GM12801 (cell line): Measurements from ENCODE around the gene TEX13A.

ENCODE experiments used
- TF ChIP-seq, protein P1 (sequence below): IDR thresholded peaks from one replicate; pipeline ENCODE4 v1.5.1; 2011; ENCODE audit warnings: control low read depth; ENCODE audit not compliant: insufficient read length; ENCODE audit errors: extremely low read depth

Gene TEX13A

DNA sequence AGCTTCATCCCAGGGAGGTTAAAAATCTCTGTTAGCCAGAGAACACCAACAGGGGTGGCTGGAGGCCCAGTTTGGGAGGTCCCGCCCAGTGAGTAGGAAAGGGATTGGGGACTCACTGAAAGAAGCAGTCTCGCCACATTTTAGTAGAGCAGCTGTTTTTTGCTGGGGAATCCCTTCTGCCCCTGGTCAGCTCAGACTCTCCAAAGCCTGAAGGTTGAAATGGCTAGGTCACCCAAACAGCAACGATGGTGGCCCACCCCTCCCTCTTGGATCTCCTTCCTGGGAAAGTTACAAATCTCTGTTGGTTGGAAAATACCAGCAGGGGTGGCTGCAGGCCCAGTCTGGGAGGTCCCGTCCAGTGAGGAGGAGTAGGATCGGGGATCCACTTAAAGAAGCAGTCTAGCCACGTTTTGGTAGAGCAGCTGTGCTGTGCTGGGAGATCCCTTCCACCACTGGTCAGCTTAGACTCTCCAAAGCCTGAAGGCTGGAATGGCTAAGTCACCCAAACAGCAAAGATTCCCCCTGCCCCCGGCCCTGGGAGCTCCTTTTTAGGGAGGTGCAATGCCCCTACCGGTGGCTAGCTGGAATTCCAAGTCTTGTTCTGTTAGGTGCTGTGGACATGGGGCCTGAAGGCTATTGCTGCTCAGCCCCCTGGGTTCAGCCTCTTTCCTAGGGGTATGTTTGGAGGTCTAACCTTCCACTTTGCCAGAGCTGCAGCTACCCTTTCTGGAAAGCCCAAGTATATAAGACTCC lies 40.0 kb upstream of the TEX13A start:
- TF ChIP-seq, protein P1, sequence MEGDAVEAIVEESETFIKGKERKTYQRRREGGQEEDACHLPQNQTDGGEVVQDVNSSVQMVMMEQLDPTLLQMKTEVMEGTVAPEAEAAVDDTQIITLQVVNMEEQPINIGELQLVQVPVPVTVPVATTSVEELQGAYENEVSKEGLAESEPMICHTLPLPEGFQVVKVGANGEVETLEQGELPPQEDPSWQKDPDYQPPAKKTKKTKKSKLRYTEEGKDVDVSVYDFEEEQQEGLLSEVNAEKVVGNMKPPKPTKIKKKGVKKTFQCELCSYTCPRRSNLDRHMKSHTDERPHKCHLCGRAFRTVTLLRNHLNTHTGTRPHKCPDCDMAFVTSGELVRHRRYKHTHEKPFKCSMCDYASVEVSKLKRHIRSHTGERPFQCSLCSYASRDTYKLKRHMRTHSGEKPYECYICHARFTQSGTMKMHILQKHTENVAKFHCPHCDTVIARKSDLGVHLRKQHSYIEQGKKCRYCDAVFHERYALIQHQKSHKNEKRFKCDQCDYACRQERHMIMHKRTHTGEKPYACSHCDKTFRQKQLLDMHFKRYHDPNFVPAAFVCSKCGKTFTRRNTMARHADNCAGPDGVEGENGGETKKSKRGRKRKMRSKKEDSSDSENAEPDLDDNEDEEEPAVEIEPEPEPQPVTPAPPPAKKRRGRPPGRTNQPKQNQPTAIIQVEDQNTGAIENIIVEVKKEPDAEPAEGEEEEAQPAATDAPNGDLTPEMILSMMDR, result no peak

DNA sequence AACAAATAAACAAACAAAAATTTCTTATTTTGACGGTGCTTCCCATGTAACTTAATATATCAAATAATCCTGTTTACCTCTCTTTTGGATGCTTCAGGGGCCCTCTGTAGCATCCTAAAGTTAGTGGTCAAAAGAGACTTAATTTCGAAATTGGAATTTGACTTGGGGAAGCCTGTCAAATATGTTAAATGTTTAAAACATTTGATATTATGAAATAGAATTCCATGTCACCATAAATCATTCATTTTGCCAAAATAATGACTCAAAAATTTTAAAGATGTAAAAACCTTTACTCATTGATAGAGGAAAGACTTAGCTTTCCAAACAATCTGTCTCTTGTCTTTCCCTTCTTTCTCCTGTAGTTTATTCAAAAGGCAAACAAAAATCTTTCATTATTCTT lies 20.6 kb upstream of the TEX13A start:
- TF ChIP-seq, protein P1, result no peak

DNA sequence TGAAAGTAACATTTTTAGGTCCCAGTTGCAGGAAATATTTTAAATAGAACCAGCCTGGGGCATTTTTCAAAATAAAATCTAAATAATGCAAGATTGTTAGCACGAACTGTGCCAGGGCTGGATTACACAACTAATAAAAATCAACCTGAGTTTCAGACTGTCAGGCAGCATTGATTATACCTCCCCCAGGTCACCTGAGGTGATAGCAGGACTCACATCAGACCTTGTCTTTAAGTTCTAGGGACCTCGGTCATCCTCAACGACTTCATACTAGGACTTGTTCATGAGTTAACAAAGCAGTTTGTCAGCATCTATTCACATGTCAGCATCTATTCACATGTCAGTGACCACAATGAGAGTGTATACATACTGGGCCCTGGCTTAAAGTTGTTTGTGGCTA lies 8.7 kb upstream of the TEX13A start:
- TF ChIP-seq, protein P1, result no peak

- TF ChIP-seq, protein P1, result no peak
Measured at GRCh38 chrX:105228602-105229001, 8.1 kb upstream of the TEX13A start.

DNA sequence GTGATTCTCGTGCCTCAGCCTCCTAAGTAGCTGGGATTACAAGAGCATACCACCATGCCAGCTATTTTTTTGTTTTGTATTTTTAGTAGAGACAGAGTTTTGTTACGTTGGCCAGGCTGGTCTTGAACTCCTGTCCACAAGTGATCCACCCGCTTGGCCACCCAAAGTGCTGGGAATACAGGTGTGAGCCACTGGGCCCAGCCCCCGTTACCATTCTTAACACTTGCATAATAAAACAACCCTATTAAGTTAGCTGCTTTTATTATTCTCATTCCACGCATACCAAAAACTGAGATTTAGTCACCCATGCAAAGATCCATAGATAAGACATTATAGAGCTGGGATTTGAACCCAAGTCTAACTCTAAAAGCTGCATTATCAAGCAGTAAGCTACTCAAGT lies 6.0 kb upstream of the TEX13A start:
- TF ChIP-seq, protein P1, result no peak

DNA sequence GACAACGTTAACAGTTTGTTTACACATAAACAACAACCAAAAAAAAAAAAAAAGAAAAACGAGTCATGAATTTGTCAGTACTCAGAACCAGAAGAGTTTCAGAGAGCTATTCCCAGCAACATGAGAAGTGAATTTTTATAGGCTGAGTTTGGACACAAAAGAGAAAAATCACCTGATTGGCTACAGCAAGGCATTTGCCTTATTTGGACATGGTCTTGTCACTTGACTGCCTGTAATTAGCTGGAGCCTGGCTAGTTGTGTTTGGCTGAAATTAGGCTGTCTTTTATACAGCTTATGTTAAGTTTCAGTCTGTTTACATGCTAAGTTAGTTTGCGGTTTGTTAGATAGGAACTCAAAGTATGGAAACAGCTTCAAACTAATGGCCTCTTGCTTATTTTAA lies 880 bp upstream of the TEX13A start:
- TF ChIP-seq, protein P1, result no peak

DNA sequence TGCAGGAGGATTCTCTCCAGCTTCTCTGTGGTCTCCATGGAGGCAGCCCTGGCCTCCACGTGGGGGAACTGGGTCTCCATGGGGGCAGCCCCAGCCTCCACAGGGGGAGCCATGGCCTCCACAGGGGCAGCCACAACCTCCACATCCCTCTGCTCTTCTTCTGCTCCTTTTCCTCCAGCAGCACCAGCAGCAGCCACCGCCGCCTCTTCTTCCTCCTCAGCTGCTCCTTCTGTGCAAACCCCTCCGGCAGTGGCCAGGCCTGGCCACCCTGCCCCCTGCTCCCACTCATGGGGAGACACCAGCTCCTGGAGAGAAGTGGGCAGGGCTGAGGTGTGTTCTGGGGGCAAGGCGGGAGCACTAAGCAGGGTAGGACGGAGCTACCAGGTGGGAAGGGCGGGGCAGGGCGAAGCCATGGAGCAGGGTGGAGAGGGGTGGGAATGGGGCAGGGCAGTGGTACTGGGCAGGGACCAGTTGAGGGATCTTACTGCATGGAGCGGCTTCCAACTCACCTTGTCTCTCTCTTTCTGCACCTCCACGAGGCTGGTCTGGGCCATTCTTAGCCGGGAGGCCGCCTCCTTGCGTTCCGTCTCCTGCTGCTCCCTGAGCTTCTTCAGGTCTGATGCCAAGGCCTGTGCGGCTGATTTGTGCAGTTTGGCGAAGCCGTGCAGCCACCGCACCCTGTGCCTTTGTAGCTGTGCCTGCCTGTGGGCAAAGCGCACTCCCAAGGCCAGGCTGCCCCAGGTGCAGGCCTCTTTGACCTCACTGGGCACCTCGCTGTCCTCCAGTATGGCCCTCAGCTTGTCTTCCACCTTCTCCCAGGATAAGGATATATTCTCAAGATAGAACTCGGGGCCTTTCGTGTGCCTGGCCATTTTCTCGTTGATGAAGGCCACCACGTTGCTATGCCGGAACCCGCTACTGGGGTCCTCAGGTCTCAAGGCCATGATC lies 766 bp downstream of the TEX13A start:
- TF ChIP-seq, protein P1, result no peak
